ENCODE measurements around the gene THADA.
"Not testable (repeated sequence)": the region's sequence is repeated elsewhere in the genome, so short reads cannot be mapped to it uniquely, and the experiment has no call there.

THADA gene

GRCh38 chr2:43386679-43387078 is 209.2 kb downstream of the THADA start:
- DNase-seq: not testable (repeated sequence)

- DNase-seq: peak in 1 of 5 experiments; percentile 9
Measured at GRCh38 chr2:43384143-43384542, 211.7 kb downstream of the THADA start.

GRCh38 chr2:43383533-43383932 is 212.3 kb downstream of the THADA start:
- DNase-seq: peak in 1 of 5 experiments; percentile 19

GRCh38 chr2:43379494-43379893 is 216.3 kb downstream of the THADA start:
- no peak for DNase-seq

- DNase-seq: no peak
Measured at GRCh38 chr2:43377327-43377726, 218.5 kb downstream of the THADA start.

GRCh38 chr2:43376523-43377198 is 219.2 kb downstream of the THADA start:
- peak in 1 of 5 experiments; percentile 52 for DNase-seq

- DNase-seq: no peak
Measured at GRCh38 chr2:43375746-43376522, 219.9 kb downstream of the THADA start.

GRCh38 chr2:43372416-43373081 is 223.3 kb downstream of the THADA start:
- no peak for DNase-seq

- DNase-seq: no peak
Measured at GRCh38 chr2:43370705-43371104, 225.1 kb downstream of the THADA start.

GRCh38 chr2:43370146-43370545 is 225.7 kb downstream of the THADA start:
- DNase-seq: no peak

- DNase-seq: no peak
Measured at GRCh38 chr2:43368483-43369385, 227.1 kb downstream of the THADA start.

- no peak for DNase-seq
Measured at GRCh38 chr2:43367012-43367782, 228.6 kb downstream of the THADA start.

- DNase-seq: no peak
Measured at GRCh38 chr2:43363120-43363519, 232.7 kb downstream of the THADA start.

GRCh38 chr2:43361286-43361685 is 234.6 kb downstream of the THADA start:
- DNase-seq: no peak

- no peak for DNase-seq
Measured at GRCh38 chr2:43360137-43360536, 235.7 kb downstream of the THADA start.

GRCh38 chr2:43358410-43359201 is 237.2 kb downstream of the THADA start:
- no peak for DNase-seq

GRCh38 chr2:43356774-43357173 is 239.1 kb downstream of the THADA start:
- DNase-seq: no peak

- DNase-seq: no peak
Measured at GRCh38 chr2:43355399-43355798, 240.4 kb downstream of the THADA start.

GRCh38 chr2:43349904-43350303 is 245.9 kb downstream of the THADA start:
- DNase-seq: no peak

- DNase-seq: no peak
Measured at GRCh38 chr2:43348908-43349661, 246.8 kb downstream of the THADA start.

Data from T-helper 2 cell (primary cell).